Amniotic epithelial cell (primary cell): ENCODE data around the gene HOXA13.

Experiments used
- DNase-seq: peaks from one replicate; pipeline ENCODE4 v3.0.0-alpha.2; 2010; ENCODE audit warnings: low read depth

Gene HOXA13

DNA sequence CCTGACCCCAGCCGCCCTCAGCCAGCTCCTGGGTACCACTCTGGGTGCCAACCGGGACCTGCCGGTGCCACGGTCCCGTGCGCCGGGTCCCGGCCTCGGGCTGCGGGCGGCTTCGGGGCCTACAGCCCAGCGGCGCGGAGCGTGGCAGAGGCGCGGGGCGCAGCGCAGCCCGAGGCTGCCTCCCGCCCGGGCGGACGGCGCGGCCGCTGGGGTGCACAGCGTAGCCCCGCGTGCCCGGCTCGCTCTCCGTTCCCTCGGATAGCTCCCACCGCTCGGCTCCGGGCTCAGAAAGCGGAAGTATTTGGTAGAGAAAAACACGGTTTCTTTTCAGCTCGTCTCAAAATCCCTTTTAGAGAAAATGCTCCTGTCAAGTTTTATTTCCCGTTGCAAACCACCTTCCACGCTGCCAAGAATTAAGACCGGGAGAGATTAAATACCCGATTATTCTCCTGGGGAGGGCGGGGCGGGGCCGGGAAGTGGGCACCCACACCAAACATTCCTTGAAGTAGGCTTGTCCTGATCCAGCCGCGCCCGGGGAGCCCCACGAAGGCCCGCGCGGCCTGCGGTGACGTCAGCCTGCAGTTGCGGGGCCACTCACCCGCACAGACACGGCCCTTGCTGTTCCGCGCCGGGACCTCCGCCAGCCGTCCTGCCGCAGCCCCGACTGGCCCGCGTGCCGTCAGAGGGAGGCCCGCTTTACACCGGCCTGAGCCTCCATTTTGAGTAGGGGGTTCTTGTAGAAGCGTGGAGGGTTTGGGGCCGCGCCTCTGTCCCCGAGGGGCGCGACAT lies 7.2 kb downstream of the HOXA13 start:
- DNase-seq: no peak

DNA sequence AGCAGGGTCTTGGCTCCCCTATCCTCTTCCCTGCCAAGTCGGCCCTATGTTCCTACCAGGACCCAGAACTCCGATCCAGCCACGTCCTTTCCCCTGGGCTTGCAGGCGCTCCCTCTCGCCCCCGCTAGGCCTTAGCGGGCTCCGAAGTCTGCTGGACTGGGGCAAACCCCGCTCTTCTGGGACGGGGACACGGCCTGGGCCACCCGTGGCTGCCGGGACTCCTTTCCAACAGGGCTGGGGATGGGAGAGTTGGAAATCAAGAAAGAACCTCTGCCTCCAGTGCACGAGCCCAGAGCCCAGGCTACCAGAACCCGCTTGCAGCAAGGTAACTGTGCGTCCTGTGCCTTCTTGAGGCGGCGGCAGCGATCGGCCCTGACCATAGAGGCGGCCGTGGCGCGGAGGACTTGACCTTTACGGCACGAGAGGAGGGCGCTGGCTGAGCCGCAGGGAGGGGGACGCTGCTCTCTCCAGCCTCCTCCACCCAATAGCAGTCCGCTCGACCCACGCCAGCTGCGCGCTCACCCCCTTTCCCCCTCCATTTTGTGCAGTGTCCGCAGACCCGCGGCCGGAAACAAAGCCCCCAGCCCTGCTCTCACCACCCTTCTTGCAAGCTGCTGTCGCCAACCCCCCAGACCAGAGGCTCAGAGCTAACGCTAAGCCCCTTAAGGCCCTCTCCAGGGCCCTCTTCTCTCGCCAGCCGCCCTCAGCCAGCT lies 7.9 kb downstream of the HOXA13 start:
- DNase-seq: no peak

DNA sequence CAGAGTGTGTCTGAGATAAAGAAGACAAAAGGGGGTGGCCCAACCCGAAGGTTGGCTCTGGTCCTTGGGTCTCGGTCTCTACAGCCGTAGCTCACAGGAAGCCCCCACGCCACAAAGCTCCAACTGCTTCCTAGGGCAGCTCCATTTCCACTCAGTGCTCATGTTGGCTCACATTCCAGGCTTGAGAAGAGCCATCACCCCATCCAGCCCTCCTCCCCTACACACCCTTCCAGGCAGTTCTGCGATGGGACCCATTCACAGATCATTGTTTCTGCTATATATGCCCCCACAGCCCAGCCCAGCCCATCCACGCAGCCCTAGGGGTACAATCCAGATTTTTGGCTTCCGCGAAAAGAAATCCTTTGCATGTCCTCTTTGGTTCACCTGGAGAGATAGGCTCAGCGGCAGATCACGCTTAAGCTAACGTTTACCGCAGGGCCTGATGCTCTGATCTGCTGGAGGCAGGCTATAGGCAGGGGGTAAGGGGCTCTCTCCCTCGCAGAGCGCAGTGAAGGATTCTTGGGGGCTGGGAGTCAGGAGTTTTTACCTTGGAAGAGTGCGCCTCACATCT lies 8.6 kb downstream of the HOXA13 start:
- no peak for DNase-seq

DNA sequence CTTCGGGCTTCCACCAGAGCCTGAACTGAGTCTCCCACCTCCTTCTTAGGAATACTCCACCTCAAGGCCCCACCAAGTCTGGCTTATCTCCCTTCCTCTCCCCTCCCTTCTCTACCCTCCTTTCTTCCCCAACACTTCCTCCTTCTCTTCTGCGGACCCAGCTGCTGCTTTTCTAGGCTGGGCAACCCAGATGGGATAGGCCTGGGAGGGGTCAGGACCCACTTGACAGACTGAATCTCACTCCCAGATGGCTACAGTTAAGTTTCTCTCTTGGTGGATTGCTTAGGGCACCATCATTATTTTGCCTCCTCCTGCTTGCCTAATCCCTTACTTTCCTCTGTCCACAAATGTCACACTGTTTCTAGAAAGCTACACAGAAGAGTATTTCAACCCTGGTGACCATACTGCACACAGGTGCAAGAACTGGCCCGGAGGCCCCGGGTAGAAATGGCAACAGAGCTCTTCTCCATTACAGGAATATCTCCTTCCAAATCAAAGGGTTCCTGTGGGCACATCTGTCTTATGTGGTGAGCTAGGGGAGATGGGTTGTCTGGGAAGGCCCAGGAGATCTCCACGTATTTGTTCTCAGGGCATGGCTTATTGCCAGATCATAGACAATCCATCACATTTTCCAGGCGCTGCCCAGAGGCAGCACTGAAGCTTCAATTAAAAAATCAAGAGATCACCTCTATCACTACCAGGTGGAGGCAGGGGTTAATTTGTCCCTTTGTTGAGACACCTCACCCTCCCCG lies 9.7 kb downstream of the HOXA13 start:
- no peak for DNase-seq

DNA sequence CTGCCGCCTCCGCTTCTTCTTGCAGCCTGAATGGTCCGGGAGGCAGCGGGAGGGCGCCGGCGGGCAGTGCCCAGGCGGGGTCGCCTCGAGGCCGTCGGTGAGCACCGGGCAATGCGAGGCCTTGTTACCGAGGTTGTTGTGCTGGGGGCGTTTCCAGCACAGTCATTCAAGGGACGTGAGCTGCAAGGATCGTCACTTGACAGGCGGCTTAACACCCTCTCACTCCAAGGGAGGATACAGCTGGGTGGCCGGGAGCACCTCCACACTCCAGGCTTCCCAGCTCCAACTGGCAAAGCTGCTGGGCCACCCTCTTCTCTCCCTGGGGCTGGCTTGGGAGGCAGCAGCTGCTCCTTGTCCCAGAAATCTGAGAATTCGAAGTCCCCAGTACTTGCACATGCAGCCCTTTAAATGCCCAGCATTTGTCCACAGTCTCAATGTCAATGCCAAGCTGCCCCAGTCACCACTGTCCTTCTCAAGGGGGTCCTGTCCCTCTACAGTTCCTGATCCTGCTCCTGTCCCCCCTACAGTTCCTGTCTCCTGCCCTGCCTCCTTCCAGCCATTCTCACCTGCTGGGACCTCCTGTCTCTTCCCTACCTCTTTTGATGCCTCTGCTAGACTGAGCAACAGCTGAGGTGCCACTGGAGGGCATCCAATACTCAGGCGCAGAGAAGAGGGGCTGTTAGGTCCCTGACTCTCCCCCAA lies 10.4 kb downstream of the HOXA13 start:
- no peak for DNase-seq

DNA sequence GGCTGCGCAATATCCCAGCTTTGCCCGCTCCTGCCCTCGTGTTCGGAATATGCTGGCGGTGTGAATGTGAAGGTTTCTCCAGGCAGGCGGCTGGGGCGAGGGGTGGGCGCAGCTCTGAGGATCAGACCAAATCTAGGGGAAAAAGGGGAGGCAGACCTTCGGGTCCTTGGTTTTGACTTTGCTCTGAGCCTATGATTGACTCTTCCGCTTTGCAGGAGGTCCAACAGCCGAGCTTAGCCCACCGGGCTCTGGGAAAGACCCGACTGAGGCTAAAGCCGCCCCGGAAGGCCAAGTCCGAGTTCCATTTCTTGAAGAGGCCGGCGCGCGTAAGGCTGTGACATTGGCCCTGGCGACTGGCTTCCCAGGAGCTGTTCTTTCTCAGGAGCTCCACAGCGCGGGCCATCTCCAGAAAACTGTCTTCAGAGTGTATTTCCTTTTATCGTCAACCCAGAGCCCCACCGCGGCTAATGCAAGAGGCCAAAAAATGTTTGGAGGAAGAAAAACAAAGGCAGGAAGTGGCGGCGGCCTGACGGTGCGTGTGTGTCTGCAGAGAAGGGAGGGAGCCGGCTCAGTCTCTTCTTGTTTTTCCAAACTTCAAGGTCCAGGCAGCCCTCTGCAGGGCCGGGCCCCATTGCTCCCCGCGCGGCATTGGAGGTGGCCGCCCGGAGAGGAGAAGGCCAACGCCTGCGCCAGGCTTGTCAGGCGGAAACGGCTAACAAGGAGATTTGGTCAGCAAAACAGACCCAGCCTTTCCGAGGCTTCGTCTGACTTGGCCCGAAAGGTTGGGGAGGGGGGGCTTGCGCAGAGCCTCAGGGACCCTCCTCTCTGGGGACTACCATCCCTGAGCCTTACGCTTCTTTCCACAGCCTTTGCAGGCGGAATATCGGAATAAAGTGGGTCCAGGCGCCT lies 11.3 kb downstream of the HOXA13 start:
- DNase-seq: no peak

DNA sequence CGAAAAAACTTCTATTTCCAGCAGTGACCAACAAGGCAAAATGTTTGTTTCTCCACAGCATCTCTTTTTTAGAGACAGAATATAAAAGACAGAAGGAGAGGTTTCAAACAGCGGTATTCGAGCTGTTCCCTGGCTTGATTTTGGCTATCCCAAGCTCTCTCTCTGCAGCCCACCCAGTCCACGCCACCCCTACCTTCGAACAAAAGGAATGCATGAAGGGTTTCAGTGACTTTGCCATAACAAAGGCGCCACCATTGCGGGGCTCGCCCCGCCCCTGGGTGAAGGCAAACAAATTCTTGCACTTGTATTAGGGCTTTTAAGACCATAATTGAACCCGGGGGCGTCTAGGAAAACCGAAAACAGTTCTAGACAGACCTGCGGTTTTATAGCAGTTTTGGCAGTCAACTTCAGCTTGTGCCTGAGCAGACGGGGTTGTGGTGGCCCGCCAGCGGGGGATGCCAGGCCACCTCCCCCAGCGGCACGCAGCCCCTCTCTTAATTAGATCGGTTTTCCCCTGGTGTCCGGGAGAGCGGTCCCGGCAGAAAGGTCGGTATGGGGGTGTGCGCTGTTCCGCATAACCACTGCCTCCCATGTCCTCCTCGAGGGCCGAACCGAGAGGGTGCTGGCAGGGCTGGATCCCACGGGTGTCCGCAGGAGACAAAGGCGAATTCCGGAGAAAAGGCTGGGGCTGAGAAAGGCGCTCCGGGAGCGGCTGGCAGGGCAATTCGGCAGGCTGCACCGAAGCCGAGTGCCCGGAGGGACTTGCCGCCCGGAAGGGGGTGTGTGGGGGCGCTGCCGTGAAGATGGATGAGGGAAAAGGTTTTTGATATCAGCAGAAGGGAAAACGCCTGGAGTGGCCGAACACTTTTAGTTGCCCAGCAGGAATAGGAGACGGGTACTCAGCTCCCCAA lies 12.2 kb downstream of the HOXA13 start:
- no peak for DNase-seq

DNA sequence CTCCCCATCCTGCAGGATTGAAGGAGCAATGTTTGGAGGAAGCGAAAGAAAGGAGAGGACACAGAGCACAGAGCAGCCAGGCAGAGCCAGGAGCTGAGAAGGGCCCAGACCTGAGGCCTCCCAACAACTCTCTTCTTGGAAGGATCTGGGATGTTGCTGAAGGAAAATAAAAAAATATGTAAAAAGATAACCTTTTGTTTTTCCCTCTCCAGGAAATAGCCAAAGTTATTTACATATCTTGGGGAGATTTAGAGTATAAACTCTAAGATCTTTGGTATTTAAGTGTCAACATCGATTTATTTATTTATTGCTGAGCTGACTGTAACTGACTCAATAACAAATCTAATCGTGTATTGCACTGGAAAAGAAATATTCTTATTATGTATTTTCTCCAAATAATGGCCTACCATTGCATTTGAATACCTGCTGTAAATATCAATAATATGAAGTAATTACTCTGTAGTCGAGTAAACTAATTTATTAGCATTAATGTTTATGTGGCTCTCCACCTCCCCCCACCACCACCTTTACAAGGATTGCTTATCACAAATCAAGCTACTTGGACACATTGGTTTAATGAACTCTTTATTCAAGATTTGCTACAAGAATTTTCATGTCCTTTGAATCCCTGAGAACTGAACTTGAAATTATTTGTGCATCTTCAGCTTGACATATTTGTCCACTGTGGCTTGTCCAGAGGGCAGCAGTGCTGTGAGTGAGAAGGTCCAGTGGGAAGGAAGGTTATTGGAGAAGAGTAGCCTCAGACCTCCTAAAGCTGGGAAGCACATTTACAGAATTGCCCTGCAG lies 13.0 kb downstream of the HOXA13 start:
- no peak for DNase-seq

DNA sequence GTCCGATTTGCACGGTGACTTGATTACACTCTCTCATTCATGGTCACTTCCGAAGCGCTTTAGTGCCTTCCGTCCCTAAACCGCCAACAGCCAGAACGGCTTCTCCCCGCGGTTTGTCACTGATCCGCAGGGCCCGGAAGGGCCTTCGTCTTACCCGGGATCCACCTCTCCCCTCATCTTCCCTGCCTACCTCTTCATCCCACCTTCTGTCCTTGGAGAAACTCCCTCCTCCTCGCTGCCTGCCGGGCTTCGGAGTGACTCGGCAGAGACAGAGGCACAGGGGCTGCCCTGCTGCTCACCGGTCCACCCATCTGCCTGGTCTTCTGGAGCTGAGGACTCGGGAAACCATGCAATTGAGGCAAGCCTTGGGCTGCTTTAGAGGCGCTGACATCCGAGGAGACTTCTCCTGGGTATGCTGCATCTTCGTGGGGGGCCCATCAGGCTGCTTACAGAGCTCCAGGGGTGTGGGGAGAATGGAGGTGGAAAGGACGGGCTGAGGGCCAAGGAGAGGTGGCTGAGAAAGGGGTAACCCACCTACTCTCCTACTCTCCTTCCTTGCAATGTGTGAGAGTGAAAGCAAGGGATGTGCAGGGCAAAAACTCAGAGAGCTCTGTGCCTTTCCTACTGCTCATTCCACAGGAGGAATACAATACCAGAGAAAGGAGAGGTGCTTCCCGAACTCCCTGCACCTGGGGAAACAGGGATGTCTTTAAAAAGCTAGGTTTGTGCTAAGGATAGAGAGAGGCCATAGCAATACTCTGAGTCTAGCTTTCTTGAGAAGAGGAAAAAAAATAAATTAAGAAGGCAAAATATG lies 13.8 kb downstream of the HOXA13 start:
- DNase-seq: no peak

DNA sequence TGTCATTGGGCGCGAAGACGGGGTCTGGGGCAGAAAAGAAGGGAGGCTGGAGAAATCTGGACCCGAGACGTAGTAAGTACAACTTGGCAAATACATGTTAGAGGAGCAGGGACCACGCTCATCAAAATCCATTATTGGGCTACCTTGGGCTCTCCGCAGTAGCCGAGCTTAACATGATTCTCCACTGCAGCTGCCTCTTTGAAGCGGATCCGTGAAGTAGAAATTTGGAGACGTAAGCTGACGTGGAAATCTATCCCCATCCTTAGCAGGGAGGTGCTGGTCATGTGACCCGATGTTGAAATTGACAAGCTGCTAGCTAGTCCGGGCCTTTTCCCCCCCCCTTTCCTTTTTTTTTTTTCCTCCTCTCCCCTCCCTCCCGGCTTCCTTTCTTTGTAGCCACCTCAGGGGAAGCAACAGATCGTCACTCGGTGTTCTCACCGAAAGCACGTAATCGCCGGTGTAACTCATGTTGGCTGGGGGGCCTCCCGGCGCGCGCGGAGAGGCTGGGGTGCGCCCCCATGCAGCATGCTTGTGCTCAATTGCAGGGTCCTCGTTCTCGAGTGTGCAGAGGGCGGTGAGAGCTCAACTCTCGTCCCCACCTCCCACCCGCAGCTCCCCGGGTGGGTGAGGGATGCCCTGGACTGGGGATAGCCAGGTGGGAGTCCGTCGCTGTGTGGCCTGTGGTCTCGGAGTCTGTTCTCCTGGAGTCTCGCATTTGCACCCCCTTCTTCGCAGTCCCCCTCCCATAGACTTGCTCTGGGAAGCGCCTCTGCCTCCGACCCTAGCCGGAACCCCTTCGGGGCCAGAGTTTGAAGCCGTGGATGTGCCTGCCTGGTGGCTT lies 14.7 kb downstream of the HOXA13 start, which contains the start of gene HOXA11:
HOXA11 (minus strand) TSS at position 220 of the 841 bp plus-strand sequence; CDS start at position 132, 88 bp downstream.
- peak; percentile 7 for DNase-seq

DNA sequence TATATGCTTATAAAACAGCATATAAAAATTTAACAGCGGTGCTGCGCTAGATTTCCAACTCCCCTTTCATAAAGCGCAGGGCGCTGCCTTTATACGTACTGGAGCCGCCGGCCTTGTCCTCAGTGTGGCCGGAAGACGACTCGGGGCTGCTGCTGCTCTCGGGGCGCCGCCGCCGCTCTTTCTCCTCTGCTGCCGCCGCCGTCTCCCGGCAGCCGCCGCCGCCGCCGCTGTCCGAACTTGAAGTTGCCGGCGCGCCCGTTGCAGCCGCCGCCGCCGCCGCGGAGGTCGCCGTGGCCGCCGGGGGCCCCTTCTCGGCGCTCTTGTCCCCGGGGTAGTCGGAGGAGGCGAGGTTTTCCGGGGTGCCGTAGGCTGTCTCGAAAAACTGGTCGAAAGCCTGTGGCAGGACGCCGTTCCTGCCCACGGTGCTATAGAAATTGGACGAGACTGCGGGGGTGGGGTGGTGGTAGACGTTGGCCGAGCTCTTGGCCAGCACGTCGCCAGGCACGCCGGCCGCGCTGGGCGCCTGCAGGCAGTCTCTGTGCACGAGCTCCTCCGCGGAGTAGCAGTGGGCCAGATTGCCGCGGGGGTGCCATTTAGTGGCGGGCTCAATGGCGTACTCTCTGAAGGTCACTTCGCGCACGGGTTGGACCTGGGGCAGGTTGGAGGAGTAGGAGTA lies 15.4 kb downstream of the HOXA13 start:
- no peak for DNase-seq

DNA sequence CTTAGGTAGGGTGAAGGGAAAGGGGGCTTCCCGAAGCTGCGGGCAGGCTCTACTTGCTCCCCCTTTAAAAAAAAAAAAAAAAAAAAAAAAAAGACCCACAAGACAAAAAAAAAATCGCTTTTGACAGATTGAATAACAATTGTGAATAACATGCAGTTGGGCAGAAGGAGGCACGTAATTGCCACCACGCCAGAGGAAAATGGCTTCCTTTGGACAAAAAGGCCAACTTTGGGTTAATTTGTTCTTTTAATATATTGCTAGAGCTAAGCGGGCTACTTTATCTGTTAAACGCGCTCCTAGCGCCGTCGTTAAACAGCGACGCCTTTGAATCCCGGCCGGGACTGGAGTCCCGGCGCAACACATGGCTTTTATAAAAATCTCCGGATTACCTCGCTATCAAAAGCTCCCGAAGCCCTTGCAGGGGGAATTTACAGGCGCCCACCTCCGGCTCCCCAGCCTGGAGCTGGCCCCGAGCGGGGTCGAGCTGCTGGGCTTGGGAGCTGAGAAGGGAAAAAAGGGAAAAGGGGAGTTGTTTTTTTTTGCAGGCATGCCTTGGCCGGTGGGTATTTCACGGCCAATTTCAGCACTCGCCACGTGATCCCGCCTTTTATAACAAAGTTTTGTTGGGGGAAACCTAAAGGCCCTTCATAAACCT lies 16.1 kb downstream of the HOXA13 start:
- no peak for DNase-seq

DNA sequence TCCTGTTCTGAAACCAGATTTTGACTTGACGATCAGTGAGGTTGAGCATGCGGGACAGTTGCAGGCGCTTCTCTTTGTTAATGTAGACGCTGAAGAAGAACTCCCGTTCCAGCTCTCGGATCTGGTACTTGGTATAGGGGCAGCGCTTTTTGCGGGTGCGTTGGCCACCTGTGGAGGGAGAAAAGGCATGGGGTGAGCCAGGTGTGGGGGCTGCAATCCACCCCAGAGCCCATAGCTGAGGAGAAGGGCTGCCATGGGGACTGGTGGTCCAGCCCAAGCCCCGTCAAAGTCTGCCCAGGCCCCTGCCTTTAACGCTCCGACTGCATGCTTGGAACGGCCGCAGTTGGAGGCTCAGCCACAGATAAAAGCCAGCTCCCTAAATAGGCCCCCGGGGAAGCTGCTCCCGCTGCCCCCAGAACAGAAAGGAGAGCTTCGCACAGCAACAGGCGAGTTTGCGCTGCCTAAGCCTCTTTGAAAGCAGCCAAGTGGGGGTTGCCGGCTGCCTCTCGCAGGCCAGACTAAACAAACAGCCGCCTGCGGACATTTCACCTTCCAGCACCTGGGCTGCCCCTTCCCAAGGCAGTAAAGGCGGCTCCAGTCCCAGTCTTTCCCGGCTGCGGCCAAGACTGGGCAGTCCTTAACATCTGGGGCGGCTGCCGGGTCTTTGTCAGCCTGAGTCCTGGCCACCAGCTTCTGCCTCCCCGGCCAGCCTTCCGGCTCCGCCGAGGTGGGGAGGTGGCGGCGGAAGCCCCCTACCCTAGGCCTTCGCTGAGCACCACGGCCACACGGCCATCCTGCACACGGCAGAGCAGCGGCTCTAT lies 16.8 kb downstream of the HOXA13 start:
- no peak for DNase-seq

DNA sequence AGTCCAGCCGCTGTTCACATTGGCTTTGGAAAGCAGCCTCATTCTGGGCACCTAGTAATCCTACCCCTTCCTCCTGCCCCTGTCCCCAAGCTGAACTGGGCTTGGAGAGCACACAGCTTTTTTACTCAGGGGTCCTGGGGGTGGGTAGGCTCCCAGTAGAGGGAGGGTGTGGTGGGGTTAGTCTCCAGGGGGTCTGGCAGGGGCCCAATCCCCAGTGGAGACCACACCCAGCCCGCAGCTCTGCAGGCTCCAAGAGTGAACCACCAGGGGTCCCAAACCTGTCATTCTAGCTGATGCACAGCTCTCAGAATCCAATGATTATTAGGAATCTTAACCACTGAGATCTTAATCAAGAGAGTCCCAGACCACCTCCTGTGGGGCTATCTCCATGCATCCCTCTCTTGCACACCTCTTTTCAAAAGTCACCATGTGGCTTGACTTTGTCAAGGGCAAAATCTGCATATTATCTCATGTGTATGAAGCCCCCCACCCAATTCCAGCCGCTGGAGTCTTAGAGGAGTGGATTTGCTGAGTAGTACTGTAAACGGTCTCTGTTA lies 17.5 kb downstream of the HOXA13 start:
- no peak for DNase-seq
